Skin epidermis (tissue), 12 donors: ENCODE data around the gene UBE2V1.
A peak's percentile ranks its signal among the peaks of the same experiment; 100 is the strongest.
"Not testable (repeated sequence)": the region's sequence is repeated elsewhere in the genome, so short reads cannot be mapped to it uniquely, and the experiment has no call there.

ENCODE experiments used
- H3K27ac ChIP-seq, 21 experiments: fragments of 200-600 bp; sonication (generic) in 11 of 21; one replicate each; pipeline ENCODE4 v1.5.0; 2020; ENCODE audit warnings: mild to moderate bottlenecking in 3 of 21, inconsistent platforms in 2 of 21, moderate library complexity in 2 of 21
- H3K4me3 ChIP-seq, 7 experiments: fragments of 200-600 bp; sonication (generic) in 2 of 7; one replicate each; pipeline ENCODE4 v1.5.0; 2020; ENCODE audit warnings: inconsistent platforms in 2 of 7, mild to moderate bottlenecking in 2 of 7, moderate library complexity in 1 of 7

UBE2V1 gene

DNA sequence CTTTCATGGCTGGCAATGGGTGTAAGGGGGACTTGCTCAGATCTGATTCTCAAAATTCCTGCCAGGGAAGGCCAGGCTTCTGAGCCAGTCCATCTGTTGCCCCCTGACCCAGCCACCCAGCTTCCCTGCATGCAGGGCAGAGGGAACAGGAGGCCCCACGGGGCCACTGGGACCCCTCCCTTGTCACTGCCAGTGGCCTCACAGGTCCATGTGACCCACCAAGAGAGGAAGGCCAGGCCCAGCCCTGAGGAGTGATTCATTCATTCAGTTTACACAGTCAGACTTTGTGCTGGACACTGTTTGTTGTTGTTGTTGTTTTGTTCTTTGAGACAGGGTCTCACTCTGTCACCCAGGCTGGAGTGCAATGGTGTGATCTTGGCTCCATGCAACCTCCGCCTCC, 39.5 kb downstream of the UBE2V1 start:
- no peak overlapping the region for H3K27ac ChIP-seq
- no peak overlapping the region for H3K4me3 ChIP-seq

GRCh38 chr20:50071039-50071888, 41.7 kb downstream of the UBE2V1 start:
- peak overlapping the region in 3 of 7 experiments; percentile 12 to 26 (median 16) for H3K4me3 ChIP-seq
- peak overlapping the region in 1 of 21 experiments; percentile 70 for H3K27ac ChIP-seq

DNA sequence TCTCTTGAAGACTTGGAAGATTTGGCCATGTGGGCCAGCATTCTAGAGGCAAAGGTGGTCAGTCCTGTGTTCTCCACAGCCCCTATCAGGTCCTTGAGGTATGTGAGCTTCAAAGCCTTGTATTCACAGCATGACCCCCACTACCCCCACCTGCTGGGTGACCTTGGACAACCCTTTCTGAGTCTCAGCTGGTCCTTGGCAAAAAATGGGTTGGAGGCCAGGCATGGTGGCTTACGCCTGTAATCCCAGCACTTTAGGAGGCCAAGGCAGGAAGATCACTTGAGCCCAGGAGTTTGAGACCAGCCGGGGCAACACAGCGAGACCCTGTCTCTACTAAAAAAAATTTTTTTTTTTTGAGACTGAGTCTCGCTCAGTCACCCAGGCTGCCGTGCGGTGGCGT, 42.6 kb downstream of the UBE2V1 start:
- Histone ChIP-seq H3K27ac (no peak overlapping the region), H3K4me3 (no peak overlapping the region)

GRCh38 chr20:50068041-50068651, 44.8 kb downstream of the UBE2V1 start:
- Histone ChIP-seq H3K4me3 (no peak overlapping the region), H3K27ac (no peak overlapping the region)

GRCh38 chr20:50067461-50067860, 45.5 kb downstream of the UBE2V1 start:
- no peak overlapping the region for H3K4me3 ChIP-seq
- no peak overlapping the region for H3K27ac ChIP-seq

DNA sequence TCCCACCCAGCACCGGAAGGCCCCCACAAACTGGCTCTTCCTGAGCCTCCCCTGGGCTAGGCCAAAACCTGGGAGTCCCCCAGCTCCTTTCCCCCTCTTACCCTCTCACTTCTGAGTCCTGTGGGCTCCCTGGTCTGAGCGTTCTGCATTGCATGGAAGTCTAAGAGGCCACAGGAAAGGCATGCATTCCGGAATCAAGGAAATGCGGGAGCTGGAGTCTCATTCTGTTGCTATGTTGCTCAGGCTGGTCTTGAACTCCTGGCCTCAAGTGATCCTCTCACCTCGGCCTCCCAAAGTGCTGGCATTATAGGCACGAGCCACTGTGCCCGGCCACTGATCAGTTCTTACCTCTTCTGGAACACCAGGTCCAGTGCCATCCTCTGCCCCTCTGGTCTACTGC, 45.9 kb downstream of the UBE2V1 start:
- Histone ChIP-seq H3K27ac (no peak overlapping the region), H3K4me3 (no peak overlapping the region)

GRCh38 chr20:50066161-50066834, 46.7 kb downstream of the UBE2V1 start:
- Histone ChIP-seq H3K27ac (no peak overlapping the region), H3K4me3 (no peak overlapping the region)

DNA sequence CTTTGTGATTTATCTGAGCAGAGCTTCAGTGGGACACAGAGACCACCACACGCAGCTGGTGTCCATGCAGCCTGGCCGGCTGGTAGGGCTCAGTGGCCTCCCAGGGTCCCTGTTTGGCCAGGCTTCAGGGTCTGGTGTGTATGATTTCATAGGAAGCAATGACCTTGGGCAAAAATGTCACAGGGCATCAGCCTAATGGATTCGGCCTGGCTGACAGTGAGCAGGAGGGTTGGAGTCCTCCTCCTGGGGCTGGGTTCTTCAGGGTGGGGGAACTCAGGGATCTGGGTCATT, 47.7 kb downstream of the UBE2V1 start:
- no peak overlapping the region for H3K4me3 ChIP-seq
- H3K27ac ChIP-seq = no peak overlapping the region

DNA sequence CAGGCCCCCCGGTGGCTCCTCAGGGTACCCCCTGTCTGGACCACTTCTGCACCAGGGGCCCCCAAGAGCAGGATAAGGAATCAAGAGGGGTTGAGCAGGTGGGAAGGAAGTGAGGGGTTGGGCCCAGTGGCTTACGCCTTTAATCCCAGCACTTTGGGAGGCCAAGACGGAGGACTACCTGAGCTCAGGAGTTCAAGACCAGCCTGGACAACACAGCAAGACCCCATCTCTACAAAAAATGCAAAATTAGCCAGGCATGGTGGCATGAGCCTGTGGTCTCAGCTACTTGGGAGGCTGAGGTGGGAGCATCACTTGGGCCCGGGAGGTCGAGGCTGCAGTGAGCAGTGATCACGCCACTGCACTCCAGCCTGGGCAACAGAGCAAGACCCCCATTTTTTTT, 49.2 kb downstream of the UBE2V1 start:
- not testable (repeated sequence) for H3K4me3 ChIP-seq, H3K27ac ChIP-seq

DNA sequence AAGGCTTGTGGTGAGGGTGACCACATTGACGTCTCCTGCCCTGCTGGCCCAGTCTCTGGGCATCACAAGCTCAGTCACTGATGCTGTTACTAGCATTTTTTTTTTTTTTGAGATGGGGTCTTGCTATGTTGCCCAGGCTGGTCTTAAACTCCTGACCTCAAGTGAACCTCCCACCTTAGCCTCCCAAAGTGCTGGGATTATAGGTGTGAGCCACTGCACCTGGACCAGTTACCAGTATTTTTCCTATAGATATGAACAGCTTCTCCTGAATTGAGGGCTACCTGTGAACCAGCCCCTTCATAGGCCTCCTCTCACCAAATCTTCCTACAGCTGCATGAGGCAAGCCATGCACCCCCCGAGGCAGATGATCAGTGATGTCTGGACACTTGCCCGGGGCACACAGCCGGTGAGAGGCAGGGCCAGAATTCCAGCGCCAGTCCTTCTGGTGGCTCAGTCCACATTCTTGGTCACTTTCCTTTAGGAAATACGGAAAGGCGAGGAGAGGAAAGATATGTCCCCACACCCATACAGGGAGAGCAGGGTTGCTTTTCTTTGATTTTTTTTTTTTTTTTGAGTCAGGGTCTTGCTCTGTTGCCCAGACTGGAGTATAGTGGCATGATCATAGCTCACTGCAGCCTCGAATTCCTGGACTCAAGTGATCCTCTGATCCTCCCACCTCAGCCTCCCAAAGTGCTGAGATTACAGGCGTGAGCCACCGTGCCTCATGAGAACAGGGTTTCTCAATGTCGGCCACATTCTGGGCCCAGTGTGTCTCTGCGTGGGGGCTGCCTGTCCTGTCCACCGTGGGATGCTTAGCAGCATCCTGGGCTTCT, 50.7 kb downstream of the UBE2V1 start:
- no peak overlapping the region for H3K27ac ChIP-seq
- H3K4me3 ChIP-seq = no peak overlapping the region

DNA sequence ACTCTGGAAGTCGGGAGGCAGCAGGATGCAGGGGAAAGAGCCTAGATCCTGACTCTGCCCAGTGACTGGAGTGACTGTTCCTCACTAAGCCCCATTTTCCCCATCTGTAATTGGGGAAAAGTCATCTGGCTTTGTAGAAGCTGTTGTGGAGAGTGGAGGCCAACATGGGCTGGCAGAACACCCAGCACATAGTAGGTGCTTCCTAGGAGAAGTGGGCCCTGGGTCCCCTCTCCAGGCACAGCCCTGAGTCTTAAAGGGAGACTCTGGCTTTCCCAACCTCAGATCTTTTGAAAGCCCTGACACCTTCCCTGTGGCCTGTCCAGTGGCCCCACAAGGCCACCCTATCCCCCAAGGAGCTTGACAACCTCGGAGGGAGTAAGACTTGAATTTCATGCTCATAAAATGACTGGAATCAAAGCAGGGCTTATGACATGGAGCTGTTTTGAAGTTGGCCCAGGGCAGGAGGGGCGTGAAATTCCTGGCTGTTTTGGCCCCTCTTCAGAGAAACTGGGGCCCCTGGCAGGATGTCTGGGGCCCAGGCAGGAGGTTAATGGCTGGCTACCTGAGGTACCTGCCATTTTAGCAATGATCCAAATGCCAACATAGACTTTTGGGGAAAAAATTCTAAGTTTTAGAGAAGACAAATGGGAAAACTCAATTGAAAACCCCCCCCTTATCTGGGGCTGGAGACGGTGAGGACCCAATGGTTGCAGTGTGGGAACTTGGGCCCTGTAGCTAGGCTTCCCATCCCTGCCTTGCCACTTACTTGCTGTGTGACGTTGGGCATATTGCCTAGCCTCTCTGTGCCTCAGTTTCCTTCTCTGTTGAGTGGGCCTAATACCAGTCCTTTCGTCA, 51.6 kb downstream of the UBE2V1 start:
- Histone ChIP-seq H3K4me3 (no peak overlapping the region), H3K27ac (no peak overlapping the region)

DNA sequence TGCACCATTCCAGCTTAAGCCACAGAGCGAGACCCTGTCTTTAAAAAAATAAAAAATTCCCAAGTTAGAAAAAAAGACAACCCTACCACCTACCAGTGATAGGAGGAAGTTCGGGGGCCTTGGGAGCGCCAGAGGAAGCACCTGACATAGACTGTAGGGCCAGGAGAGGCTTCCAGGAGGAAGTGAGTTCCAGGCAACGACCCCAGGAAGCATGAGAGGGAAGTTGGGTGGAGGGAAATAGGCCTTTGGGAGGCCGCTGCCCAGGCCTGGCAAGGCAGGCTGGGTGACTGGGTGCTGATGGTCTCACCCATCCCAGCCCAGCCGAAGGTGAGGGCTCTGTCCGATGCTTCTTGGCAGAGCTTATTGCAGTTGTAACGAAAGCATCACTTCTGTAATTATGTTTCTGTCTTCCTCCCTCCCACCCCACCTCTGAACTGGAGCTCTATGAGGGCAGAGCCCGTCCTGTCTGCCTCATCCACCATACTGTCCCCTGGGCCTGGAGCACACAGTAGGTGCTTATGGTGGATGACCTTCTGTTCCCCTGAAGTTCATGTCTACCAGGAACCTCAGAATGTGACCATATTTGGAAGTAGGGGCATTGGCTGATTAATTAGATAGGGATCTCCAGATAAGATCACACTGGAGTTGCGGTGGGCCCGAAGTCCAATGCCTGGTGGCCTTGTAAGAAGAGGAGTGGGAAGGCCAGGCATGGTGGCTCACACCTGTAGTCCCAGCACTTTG, 54.1 kb downstream of the UBE2V1 start:
- Histone ChIP-seq H3K4me3 (no peak overlapping the region), H3K27ac (no peak overlapping the region)

DNA sequence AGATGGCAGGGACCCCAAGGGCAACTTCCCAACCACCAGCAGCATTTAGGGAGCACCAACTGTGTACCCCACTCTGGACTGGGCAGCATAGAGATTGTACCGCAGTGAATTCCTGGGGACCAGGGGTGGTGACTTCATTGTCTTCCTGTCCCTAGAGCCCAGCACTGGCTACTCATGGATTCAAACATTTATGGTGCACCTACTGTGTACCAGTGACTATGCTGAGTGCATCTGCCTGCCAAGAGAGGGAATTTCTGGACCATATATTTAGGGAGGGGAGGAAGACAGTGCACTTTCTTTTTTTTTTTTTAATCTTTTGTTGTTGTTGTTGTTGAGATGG, 55.3 kb downstream of the UBE2V1 start:
- Histone ChIP-seq H3K27ac (no peak overlapping the region), H3K4me3 (no peak overlapping the region)

DNA sequence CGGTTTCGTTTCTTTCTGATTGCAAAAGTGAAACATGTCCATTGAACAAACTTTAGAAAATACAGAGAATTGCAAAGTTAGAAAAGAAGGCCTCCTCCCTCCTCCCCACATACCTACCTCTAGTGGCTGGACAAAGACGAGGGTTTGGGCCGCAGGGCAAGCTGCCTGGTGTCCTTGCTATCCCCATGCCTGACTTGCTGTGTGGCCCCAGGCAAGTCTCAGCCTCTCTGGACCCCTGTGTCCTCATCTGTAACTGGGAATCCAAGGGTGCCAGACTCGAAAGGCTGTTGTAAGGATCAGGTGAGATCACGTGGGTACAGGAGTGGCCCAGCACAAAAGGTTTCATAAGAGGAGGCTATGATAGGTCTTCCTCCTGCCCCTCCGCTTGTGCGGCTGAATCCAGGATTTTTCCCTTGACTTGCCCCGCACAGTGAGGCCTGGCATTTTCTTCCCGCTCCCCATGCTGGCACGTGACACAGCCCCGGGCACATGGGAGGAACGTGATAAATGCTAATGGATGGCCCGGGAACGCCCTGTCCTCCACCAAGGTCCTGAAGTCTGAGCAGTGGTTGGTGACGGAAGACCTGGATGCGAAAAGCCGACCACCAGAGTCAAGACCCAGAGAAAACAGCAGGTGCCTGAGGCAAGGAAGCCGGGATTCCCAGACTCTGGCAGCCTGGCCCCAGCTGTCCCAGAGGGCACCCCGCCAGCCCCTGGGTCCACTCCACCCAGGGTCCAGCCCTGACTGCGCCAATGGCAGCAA, 55.8 kb downstream of the UBE2V1 start:
- Histone ChIP-seq H3K27ac (no peak overlapping the region), H3K4me3 (no peak overlapping the region)

GRCh38 chr20:50056408-50056926, 56.5 kb downstream of the UBE2V1 start:
- H3K27ac ChIP-seq = no peak overlapping the region
- H3K4me3 ChIP-seq = no peak overlapping the region

DNA sequence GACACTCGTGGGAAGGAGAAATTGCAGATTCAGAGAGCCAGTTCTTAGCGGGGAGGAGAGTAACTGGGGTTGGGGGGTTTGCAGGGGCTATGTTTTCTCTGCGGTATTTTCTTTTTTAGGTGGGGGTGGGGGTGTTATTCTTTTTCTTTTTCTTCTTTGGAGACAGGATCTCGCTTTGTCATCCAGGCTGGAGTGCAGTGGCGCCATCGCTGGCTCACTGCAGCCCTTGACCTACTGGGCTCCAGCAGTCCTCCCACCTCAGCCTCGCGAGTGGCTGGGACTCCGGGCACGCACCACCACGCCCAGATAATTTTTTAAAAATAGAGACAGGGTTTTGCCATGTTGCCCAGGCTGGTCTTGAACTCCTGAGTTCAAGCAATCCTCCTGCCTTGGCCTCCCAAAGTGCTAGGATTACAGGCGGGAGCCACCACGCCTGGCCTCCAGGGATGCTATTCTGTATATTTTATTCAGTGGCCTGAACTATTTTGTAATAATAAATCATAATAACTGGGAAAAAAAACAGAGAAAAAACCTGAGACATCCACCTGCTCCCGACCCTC, 57.3 kb downstream of the UBE2V1 start:
- no peak overlapping the region for H3K27ac ChIP-seq
- no peak overlapping the region for H3K4me3 ChIP-seq
